Neural cell (in vitro differentiated cells): ENCODE results near the gene PIK3CG. TPM values are rescaled to one million over a fixed set of nuclear protein-coding genes. Genes with fewer than 3 reads are reported as not detected.

Experiments used
- H2AFZ ChIP-seq: fragments of 200-600, 300-800 bp; sonication (generic), shearing (Covaris generic); 2 replicates; pipeline ENCODE4 v1.6.0; 2014; ENCODE audit warnings: low read depth, mild to moderate bottlenecking, antibody characterized with exemption, low read length, moderate library complexity
- H3F3A ChIP-seq: fragments of 200-600 bp; shearing (Covaris generic); 2 replicates; pipeline ENCODE4 v1.6.1; 2016; ENCODE audit warnings: mild to moderate bottlenecking, moderate library complexity, mixed read lengths, antibody characterized with exemption, low read length; ENCODE audit not compliant: insufficient read depth, poor library complexity, severe bottlenecking
- H3K27ac ChIP-seq: fragments of 200-600, 300-800 bp; sonication (generic), shearing (Covaris generic); 2 replicates; pipeline ENCODE4 v1.5.1; 2014; ENCODE audit warnings: mild to moderate bottlenecking, low read length, moderate library complexity
- H3K27me3 ChIP-seq: fragments of 300-800, 200-600 bp; sonication (generic), shearing (Covaris generic); 2 replicates; pipeline ENCODE4 v1.6.0; 2014; ENCODE audit warnings: mild to moderate bottlenecking, low read depth, low read length, moderate library complexity; ENCODE audit not compliant: insufficient read depth
- H3K36me3 ChIP-seq: fragments of 300-800, 200-600 bp; sonication (generic), shearing (Covaris generic); 2 replicates; pipeline ENCODE4 v1.5.1; 2014; ENCODE audit warnings: mild to moderate bottlenecking, antibody characterized with exemption, low read length, moderate library complexity; ENCODE audit not compliant: insufficient read depth
- H3K4me2 ChIP-seq: fragments of 300-800, 200-600 bp; sonication (generic), shearing (Covaris generic); 2 replicates; pipeline ENCODE4 v1.6.0; 2014; ENCODE audit warnings: mild to moderate bottlenecking, low read length
- H3K4me3 ChIP-seq: fragments of 300-800, 200-600 bp; sonication (generic), shearing (Covaris generic); 2 replicates; pipeline ENCODE4 v1.5.1; 2014; ENCODE audit warnings: mild to moderate bottlenecking, low read length, moderate library complexity
- H3K79me2 ChIP-seq: fragments of 200-600 bp; shearing (Covaris generic); replicated peaks from 2 replicates; pipeline ENCODE4 v1.6.0; 2014; ENCODE audit warnings: mild to moderate bottlenecking, low read length, moderate library complexity; ENCODE audit not compliant: insufficient read depth
- H3K9ac ChIP-seq: fragments of 300-800, 200-600 bp; sonication (generic), shearing (Covaris generic); 2 replicates; pipeline ENCODE4 v1.6.1; 2016; ENCODE audit warnings: mild to moderate bottlenecking, low read length, mixed read lengths
- H3K9me2 ChIP-seq: fragments of 200-600 bp; shearing (Covaris generic); 2 replicates; pipeline ENCODE4 v1.6.1; 2016; ENCODE audit warnings: mild to moderate bottlenecking, low read length, mixed read lengths; ENCODE audit not compliant: insufficient read depth
- H3K9me3 ChIP-seq: fragments of 200-600, 300-800 bp; sonication (generic), shearing (Covaris generic); 2 replicates; pipeline ENCODE4 v1.6.1; 2016; ENCODE audit warnings: mild to moderate bottlenecking, mixed run types, low read length, moderate library complexity, mixed read lengths
- H4K20me1 ChIP-seq: fragments of 200-600 bp; shearing (Covaris generic); 2 replicates; pipeline ENCODE4 v1.6.1; 2016; ENCODE audit warnings: mild to moderate bottlenecking, mixed run types; ENCODE audit not compliant: insufficient read depth
- CTCF ChIP-seq: fragments of 450-650 bp; IDR thresholded peaks from 2 replicates; pipeline ENCODE4 v1.5.1; 2014; ENCODE audit warnings: antibody characterized with exemption, mild to moderate bottlenecking, moderate library complexity; ENCODE audit not compliant: poor library complexity, severe bottlenecking
- EP300 ChIP-seq: fragments of 450-650 bp; conservative IDR thresholded peaks from 2 replicates; pipeline ENCODE4 v1.6.1; 2014; ENCODE audit warnings: antibody characterized with exemption, mild to moderate bottlenecking, moderate library complexity; ENCODE audit not compliant: poor library complexity, severe bottlenecking
- EZH2 ChIP-seq: fragments of 200-600, 300-800 bp; shearing (Covaris generic), sonication (generic); IDR thresholded peaks from 2 replicates; pipeline ENCODE4 v1.6.1; 2014; ENCODE audit warnings: antibody characterized with exemption, low read length, borderline replicate concordance, mild to moderate bottlenecking; ENCODE audit not compliant: insufficient read depth, poor library complexity, severe bottlenecking
- MXI1 ChIP-seq: fragments of 450-650 bp; conservative IDR thresholded peaks from 2 replicates; pipeline ENCODE4 v1.6.1; 2014; ENCODE audit warnings: antibody characterized with exemption, mild to moderate bottlenecking; ENCODE audit not compliant: poor library complexity, severe bottlenecking
- POLR2AphosphoS5 ChIP-seq: IDR thresholded peaks from 2 replicates; pipeline ENCODE4 v1.6.1; 2012
- RAD21 ChIP-seq: fragments of 450-650 bp; conservative IDR thresholded peaks from 2 replicates; pipeline ENCODE4 v1.6.1; 2014; ENCODE audit warnings: antibody characterized with exemption, mild to moderate bottlenecking, moderate library complexity
- REST ChIP-seq: IDR thresholded peaks from 2 replicates; pipeline ENCODE4 v1.6.1; 2012; ENCODE audit warnings: borderline replicate concordance
- SMC3 ChIP-seq: fragments of 450-650 bp; conservative IDR thresholded peaks from 2 replicates; pipeline ENCODE4 v1.6.1; 2014; ENCODE audit warnings: antibody characterized with exemption, mild to moderate bottlenecking, moderate library complexity; ENCODE audit not compliant: poor library complexity
- TAF1 ChIP-seq: IDR thresholded peaks from 2 replicates; pipeline ENCODE4 v1.6.1; 2012; ENCODE audit warnings: low read depth
- polyA plus RNA-seq: library from polyadenylated mRNA; depleted of rRNA; stranded (reverse); fragments of >200 nt; gene quantifications from 2 replicates; pipeline ENCODE4 v1.2.3, GENCODE V29; 2014

Gene PIK3CG
- polyA plus RNA-seq, 1 donor from 2014 or later = not detected

- H3K27ac ChIP-seq = no peak overlapping the region
- TF ChIP-seq TAF1 (no peak), EZH2 (no peak), CTCF (no peak), RAD21 (no peak), SMC3 (no peak), POLR2AphosphoS5 (no peak), EP300 (no peak), REST (no peak), MXI1 (no peak)
- no peaks in the 10 kb centered on the region for H3K9me3 ChIP-seq
- no peak overlapping the region for H3K4me3 ChIP-seq
- H3K9ac ChIP-seq = no peak overlapping the region
- no peaks in the 10 kb centered on the region for H3F3A ChIP-seq
- H2AFZ ChIP-seq = no peak overlapping the region
- H3K9me2 ChIP-seq = no peaks in the 10 kb centered on the region
- no peaks in the 10 kb centered on the region for H3K27me3 ChIP-seq
- no peaks in the 10 kb centered on the region for H3K79me2 ChIP-seq
- no peak overlapping the region for H3K4me2 ChIP-seq
- H4K20me1 ChIP-seq = no peaks in the 10 kb centered on the region
- H3K36me3 ChIP-seq = no peaks in the 10 kb centered on the region
Measured at GRCh38 chr7:106874076-106874475, 9.0 kb downstream of the PIK3CG start.

GRCh38 chr7:106875508-106875907 lies 10.4 kb downstream of the PIK3CG start:
- Histone ChIP-seq H3F3A (no peaks in the 10 kb centered on the region), H3K36me3 (no peaks in the 10 kb centered on the region), H3K27ac (no peak overlapping the region), H3K9me2 (no peaks in the 10 kb centered on the region), H2AFZ (no peak overlapping the region), H3K4me3 (no peak overlapping the region), H3K27me3 (no peaks in the 10 kb centered on the region), H3K79me2 (no peaks in the 10 kb centered on the region), H4K20me1 (no peaks in the 10 kb centered on the region), H3K4me2 (no peak overlapping the region), H3K9me3 (no peaks in the 10 kb centered on the region), H3K9ac (no peak overlapping the region)
- no peak for TF ChIP-seq POLR2AphosphoS5
- TF ChIP-seq EP300 = no peak
- no peak for TF ChIP-seq CTCF
- TF ChIP-seq MXI1 = no peak
- no peak for TF ChIP-seq TAF1
- no peak for TF ChIP-seq EZH2
- TF ChIP-seq RAD21 = no peak
- TF ChIP-seq SMC3 = no peak
- TF ChIP-seq REST = no peak
